ENCODE data around the gene MYPOP. TPM values are rescaled to one million over a fixed set of nuclear protein-coding genes. Genes with fewer than 3 reads are reported as not detected.
"Not testable (repeated sequence)": the region's sequence is repeated elsewhere in the genome, so short reads cannot be mapped to it uniquely, and the experiment has no call there.

The MYPOP gene
- total RNA-seq, 1 experiment from 2014 or later: 2.5 TPM

- not testable (repeated sequence) for H3K9me3 ChIP-seq (replicated peaks); H3K36me3 ChIP-seq; DNase-seq; H3K27ac ChIP-seq; H3K4me3 ChIP-seq; H3K4me1 ChIP-seq
- peaks cover 20% of the 10 kb centered on the region for H3K27me3 ChIP-seq
Observed at GRCh38 chr19:45867241-45867640, 35.2 kb downstream of the MYPOP start.

GRCh38 chr19:45866400-45867176 is 35.8 kb downstream of the MYPOP start:
- H3K4me3 ChIP-seq: no peak overlapping the region
- H3K4me1 ChIP-seq: no peaks in the 10 kb centered on the region
- DNase-seq: no peak
- no peaks in the 10 kb centered on the region for H3K36me3 ChIP-seq
- H3K27ac ChIP-seq: no peak overlapping the region
- H3K27me3 ChIP-seq: peaks cover 20% of the 10 kb centered on the region
- no peaks in the 10 kb centered on the region for H3K9me3 ChIP-seq (replicated peaks)

DNA sequence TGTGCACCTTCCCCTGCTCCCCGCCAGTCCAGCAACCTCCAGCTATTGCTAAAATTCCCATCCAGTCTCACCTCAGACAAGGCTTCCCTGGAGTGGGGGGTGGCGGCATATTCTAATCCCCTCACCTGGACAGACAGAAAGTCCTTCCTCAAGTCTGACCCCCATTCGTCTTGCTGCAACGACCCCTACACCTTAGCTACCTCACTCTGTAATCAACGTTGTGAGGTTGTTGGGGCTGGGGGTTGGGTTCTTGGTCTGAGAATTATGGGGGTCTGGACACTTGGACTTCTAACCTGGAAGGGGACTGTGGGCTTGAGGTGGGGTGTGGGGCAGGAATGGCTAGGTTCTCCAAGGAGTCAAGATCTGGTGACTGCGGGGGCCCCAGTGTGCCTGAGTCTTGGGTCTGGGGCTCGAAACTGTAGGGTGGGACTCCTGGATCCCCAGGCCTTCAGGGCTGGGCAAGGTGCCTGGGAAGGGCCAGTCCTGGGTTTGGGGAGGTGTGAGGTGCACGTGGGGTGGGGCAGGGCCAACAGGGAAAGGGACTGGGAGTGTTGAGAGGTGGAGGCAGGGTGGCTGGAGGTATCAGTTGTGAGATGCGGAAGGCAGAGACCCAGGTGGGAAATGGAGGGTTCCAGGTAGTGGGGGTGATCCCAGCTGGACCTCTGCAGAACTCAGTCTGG is 37.0 kb downstream of the MYPOP start:
- no peaks in the 10 kb centered on the region; the same call in 1 of the 2 replicates for H3K4me1 ChIP-seq
- H3K27ac ChIP-seq: no peak overlapping the region
- H3K27me3 ChIP-seq: peaks cover 20% of the 10 kb centered on the region
- peaks cover 8% of the 10 kb centered on the region for H3K36me3 ChIP-seq
- H3K9me3 ChIP-seq (replicated peaks): no peaks in the 10 kb centered on the region
- no peak overlapping the region for H3K4me3 ChIP-seq
- no peak for DNase-seq

- no peaks in the 10 kb centered on the region for H3K9me3 ChIP-seq (replicated peaks)
- DNase-seq: no peak
- no peak overlapping the region; the same call in 1 of the 2 replicates for H3K4me3 ChIP-seq
- H3K4me1 ChIP-seq: no peaks in the 10 kb centered on the region; the same call in 1 of the 2 replicates
- H3K27ac ChIP-seq: no peak overlapping the region
- H3K36me3 ChIP-seq: peaks cover 8% of the 10 kb centered on the region
- H3K27me3 ChIP-seq: peaks cover 20% of the 10 kb centered on the region
Observed at GRCh38 chr19:45864629-45865082, 37.8 kb downstream of the MYPOP start.

GRCh38 chr19:45863840-45864628 is 38.4 kb downstream of the MYPOP start, which contains the start of gene FOXA3:
FOXA3 (plus strand) TSS chr19:45864326; CDS start chr19:45864457, 131 bp downstream.
- Histone ChIP-seq H3K36me3 (peaks cover 12% of the 10 kb centered on the region), H3K9me3 (replicated peaks) (no peaks in the 10 kb centered on the region), H3K4me3 (peak within 1 kb of the TSS; percentile 87), H3K27me3 (peaks cover 20% of the 10 kb centered on the region), H3K4me1 (no peaks in the 10 kb centered on the region; the same call in 1 of the 2 replicates), H3K27ac (no peak within 1 kb of the TSS)
- DNase-seq: peak; percentile 69 to 78

- peak overlapping the region; percentile 87 for H3K4me3 ChIP-seq
- H3K36me3 ChIP-seq: peaks cover 18% of the 10 kb centered on the region
- no peak for DNase-seq
- H3K27me3 ChIP-seq: peaks cover 20% of the 10 kb centered on the region
- no peaks in the 10 kb centered on the region for H3K9me3 ChIP-seq (replicated peaks)
- H3K4me1 ChIP-seq: no peaks in the 10 kb centered on the region; the same call in 1 of the 2 replicates
- H3K27ac ChIP-seq: no peak overlapping the region
Observed at GRCh38 chr19:45863335-45863839, 39.0 kb downstream of the MYPOP start.

DNA sequence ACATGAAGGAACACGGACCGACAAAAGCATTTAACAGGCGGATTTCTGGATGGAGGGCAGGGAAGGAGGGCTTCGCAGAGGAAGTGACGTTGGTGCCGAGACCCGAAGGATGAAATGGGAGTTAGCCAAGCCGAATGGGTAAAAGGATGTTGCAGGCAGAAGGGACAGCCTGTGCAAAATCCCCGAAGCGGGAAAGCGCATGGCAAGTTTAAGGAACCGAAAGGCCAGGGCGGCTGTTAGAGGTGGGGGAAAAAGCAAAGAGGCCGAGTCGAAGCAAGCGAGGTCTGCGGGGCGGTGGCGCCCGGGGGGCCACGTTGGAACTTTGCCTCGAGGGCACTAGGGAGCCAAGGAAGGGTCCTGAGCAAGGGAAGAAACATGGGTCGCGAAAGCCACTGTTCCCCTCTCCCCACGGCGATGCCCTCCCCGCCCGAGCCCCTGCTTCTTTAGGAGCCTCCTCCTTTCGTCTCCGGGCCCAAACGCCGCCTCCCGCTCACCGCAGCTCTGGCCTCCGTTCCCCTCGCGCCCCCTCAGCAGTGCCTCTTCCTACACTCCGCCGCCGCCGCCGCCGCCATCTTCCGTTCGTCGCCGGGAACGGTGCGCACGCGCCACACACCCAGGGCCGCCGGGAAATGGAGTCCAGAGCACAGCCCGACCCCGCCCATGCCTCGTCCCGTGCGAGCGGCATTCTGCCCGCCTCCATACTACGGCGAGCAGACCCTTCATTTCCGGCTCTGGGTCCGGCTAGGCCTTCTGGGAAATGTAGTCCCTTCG is 39.7 kb downstream of the MYPOP start, which contains the start of gene SYMPK:
TSS of gene SYMPK (minus strand) at position 584 of the 771 bp plus-strand sequence. CDS start 8,652 bp downstream, outside the sequence.
- peak; percentile 99 for DNase-seq
- H3K4me3 ChIP-seq: peak within 1 kb of the TSS; percentile 87
- peaks cover 20% of the 10 kb centered on the region for H3K27me3 ChIP-seq
- H3K27ac ChIP-seq: peak within 1 kb of the TSS; percentile 74
- H3K4me1 ChIP-seq: no peaks in the 10 kb centered on the region; the same call in 1 of the 2 replicates
- H3K36me3 ChIP-seq: peaks cover 21% of the 10 kb centered on the region
- no peaks in the 10 kb centered on the region for H3K9me3 ChIP-seq (replicated peaks)

DNA sequence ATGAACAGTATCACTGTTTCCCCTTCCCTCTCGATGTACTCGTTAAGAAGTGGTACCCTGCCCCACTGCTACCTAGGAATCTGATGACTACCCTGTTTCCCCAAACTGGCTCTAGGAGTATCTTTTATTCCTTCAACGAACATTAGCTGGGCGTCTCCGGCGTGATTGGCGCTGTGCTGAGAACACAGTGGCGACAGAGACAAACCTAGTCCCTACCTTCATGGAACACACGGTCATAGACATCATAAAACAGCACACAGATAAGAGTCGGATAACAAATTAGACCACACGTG is 40.2 kb downstream of the MYPOP start:
- peaks cover 20% of the 10 kb centered on the region for H3K27me3 ChIP-seq
- no peaks in the 10 kb centered on the region; the same call in 1 of the 2 replicates for H3K4me1 ChIP-seq
- no peaks in the 10 kb centered on the region for H3K9me3 ChIP-seq (replicated peaks)
- H3K4me3 ChIP-seq: peak overlapping the region; percentile 87
- H3K36me3 ChIP-seq: peaks cover 21% of the 10 kb centered on the region
- H3K27ac ChIP-seq: peak overlapping the region; percentile 74
- no peak for DNase-seq

- peaks cover 22% of the 10 kb centered on the region for H3K36me3 ChIP-seq
- no peaks in the 10 kb centered on the region; the same call in 1 of the 2 replicates for H3K4me1 ChIP-seq
- no peak for DNase-seq
- H3K27me3 ChIP-seq: peaks cover 16% of the 10 kb centered on the region
- no peaks in the 10 kb centered on the region for H3K9me3 ChIP-seq (replicated peaks)
- no peak overlapping the region for H3K4me3 ChIP-seq
- H3K27ac ChIP-seq: no peak overlapping the region
Observed at GRCh38 chr19:45860359-45861259, 41.8 kb downstream of the MYPOP start.

DNA sequence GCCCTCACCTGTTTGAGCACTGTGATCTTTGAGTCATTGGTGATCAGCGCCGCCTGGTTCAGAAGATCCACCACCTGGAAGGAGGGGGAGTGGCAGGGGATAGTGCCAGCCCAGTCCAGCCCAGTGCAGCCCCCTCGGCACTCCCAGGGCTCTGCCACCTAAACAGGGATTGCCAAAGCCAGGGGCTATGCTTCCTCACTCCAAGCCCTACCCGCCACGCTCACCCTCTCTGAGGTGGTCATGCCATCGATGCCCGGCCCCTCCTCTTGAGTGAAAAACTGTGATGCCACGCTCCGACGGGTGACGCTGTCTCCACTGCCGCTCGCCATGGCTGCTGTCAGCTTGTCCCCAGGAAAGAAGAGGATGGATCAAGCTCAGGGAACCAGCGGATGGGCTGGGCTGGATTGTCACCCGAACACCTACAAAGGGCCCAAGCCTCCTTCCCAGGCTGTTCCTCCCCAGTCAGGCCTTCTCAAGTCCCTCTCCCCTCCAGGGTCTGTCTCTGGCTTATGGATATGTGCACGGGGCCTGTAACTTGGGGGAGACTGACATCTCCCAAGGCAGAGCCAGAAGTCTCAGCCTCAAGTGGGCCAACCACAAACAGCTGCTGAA is 48.1 kb downstream of the MYPOP start:
- H3K4me1 ChIP-seq: no peaks in the 10 kb centered on the region
- no peaks in the 10 kb centered on the region for H3K9me3 ChIP-seq (replicated peaks)
- DNase-seq: no peak
- H3K36me3 ChIP-seq: peaks cover 57% of the 10 kb centered on the region
- H3K4me3 ChIP-seq: no peak overlapping the region
- no peak overlapping the region for H3K27ac ChIP-seq
- H3K27me3 ChIP-seq: no peaks in the 10 kb centered on the region

DNA sequence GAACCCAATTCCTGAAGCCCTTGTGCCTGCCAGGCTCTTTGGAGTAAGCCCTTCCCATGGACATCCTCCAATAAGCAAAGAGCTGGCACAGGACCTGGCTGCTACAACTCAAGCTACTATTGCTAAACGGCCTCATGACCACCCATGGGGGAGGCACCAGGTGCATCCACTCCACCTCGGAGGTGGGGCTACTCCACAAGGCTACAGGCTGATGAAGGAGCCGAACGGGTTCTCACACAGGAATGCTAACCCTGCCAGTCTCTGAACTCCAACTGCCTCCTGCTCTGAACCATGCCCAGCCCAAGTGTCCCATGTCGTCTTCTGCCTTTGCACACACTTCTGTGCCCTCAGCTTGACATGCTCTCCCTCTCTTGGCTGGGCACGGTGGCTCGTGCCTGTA is 49.4 kb downstream of the MYPOP start:
- Histone ChIP-seq H3K27me3 (no peaks in the 10 kb centered on the region), H3K27ac (no peak overlapping the region), H3K9me3 (replicated peaks) (no peaks in the 10 kb centered on the region), H3K4me3 (no peak overlapping the region), H3K4me1 (no peaks in the 10 kb centered on the region), H3K36me3 (peaks cover 53% of the 10 kb centered on the region)
- no peak for DNase-seq

- Histone ChIP-seq H3K27ac (no peak overlapping the region), H3K36me3 (peaks cover 59% of the 10 kb centered on the region), H3K9me3 (replicated peaks) (no peaks in the 10 kb centered on the region), H3K27me3 (no peaks in the 10 kb centered on the region), H3K4me3 (no peak overlapping the region), H3K4me1 (no peaks in the 10 kb centered on the region)
- DNase-seq: no peak
Observed at GRCh38 chr19:45852145-45852750, 50.2 kb downstream of the MYPOP start.
